ENCODE results near the gene GFER.

GFER gene

DNA sequence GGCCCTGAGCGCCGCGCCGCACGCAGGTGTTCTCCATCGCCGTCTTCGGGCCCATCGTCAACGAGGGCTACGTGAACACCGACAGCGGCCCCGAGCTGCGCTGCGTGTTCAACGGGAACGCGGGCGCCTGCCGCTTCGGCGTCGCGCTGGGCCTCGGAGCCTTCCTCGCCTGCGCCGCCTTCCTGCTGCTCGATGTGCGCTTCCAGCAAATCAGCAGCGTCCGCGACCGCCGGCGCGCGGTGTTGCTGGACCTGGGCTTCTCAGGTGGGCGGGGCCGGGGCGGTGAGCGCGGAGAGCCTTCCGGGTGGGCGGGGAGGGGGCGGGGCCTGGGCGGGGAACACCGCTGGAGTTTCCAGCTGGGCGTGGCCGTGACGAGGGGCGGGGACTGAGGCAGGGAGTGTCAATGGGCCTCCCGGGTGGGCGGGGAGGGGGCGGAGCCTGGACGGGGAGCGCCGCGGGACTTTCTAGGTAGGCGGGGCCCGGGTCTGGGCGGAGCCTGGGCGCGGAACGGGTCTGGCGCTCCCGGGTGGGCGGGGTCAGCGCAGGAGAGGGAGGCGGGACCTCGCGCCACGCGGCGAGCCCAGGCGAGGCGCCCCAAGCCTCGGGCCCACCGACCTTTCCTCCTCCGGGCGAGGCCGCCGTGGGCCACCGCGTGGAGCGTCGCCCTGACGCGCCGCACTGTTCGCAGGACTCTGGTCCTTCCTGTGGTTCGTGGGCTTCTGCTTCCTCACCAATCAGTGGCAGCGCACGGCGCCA is 8.1 kb downstream of the GFER start:
- DNase-seq: peak; percentile 96

- DNase-seq: no peak
These were observed 8.8 kb downstream of the GFER start for GRCh38 chr16:1992704-1993317.

DNA sequence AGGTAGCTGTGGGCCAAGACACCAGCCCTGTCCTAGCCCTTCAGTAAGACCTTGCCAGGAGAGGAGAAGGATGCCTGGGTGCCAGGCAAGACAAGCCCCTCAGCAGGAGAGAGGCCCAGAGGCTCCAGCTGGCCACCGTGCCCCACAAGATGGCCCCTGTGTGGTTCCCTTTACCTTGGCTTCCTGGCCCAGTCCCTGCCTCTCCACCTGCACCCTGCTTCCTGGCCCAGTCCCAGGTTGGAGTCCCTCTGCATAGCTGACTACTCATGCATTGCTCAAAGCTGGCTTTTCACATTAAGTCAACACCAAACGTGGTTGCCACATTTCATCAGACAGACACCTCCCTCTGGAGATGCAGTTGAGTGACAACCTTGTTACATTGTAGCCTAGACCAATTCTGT is 9.7 kb downstream of the GFER start:
- no peak for DNase-seq

DNA sequence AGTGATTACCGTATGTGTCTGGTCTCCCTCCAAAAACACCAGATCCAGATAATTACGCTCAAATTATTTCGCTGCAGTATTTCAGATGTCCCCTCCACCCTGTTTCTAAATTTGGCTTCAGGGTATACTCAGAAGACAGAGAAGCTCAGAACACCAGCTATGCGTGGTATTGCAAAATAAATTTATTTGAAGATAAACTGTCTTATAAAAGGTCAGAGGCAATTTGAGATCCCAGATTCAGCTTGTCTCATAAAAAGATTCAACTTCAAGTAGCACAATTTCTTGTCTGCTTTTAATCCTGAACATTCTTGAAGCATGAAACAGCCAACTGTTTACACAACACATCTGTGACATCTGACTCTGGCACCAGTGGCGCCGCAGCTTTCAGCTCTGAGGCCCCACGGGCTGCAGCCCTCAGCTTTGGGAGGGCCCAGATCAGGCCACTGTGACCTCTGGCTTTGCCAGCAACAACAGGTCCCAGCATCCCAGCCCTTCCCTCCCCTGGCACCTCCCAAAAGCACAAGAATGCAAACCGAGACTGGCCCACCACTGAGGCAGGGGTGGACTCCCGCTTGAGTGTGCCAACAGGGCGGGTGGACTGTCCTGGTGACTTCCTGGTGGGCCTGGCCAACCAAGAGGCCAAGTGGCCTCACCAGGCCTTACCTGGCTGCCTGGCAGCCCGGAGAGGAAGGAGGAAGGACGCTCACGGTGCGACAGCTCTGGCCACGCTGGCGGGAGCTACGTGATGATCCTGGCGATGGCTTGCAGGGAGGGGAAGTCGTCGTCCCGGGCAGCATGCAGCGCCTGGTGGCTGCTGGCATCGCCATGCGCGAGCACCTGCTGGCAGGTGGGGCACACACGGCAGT is 13.7 kb downstream of the GFER start:
- DNase-seq: no peak

DNA sequence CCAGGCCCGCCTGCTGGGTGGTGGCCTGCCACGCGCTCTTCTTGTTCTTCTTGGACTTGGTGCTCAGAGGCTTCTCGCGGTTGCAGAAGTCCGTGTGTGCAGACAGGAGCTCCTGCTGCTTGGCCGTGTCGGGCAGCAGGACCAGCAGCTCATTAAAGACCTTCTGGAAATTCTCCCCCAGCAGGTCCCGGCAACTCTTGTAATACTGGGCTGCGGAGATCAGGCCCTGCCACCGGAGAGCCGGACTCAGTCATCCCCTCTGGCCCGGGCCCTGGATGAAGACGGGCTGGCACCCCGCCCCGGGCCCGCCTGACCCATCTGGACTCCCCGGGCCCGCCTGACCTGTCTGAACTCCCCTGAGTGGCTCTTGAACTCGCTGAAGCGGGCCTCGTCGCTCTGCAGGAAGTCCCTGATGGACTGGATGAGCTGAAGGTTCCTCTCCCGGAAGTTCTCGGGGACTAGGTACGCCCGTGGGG is 14.4 kb downstream of the GFER start:
- DNase-seq: no peak

DNA sequence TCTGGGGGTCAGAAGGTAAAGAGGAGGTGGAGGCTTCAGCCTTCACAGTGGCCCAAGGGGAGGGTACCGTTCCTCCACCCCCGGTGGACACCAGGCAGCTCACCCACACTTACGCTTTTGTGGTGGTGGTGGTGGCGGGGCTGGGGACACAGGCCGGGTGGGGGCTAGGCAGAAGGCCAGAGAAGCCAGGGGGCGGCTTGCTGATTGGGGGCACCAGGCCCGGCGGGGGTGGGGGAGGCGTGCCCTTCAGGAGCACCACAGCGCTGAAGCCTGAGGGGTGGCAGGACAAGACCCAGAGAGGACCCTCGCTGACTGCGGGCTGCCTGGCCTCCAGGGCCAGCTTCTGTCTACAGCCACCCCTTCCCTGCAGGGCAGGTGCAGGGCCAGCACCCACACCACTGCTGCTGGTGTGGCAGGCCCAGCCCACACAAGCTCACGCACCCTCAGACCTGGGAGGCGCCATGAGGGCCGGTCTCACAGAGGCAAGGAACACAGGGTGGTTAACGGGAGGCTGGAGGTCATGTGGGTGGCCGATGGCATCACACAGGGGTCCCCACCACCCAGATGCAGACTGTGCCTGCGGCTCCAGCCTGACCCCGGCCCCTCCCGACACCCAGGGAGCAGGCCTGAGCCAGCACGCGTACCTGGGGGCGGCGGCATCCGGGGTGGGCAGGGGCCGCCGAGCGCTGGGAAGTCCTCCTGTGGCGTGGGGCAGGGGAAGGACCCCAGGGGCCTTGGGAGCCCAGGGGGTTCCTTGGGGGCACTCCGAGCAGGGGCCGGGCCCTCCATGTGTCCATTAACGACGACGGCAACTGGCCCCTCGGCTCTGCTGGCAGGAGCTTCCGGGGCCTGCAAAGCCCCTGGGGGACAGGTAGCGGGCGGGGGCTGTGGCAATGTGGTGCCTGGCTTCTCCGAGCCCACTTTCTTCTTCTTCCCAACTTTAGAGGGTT is 15.1 kb downstream of the GFER start:
- no peak for DNase-seq

DNA sequence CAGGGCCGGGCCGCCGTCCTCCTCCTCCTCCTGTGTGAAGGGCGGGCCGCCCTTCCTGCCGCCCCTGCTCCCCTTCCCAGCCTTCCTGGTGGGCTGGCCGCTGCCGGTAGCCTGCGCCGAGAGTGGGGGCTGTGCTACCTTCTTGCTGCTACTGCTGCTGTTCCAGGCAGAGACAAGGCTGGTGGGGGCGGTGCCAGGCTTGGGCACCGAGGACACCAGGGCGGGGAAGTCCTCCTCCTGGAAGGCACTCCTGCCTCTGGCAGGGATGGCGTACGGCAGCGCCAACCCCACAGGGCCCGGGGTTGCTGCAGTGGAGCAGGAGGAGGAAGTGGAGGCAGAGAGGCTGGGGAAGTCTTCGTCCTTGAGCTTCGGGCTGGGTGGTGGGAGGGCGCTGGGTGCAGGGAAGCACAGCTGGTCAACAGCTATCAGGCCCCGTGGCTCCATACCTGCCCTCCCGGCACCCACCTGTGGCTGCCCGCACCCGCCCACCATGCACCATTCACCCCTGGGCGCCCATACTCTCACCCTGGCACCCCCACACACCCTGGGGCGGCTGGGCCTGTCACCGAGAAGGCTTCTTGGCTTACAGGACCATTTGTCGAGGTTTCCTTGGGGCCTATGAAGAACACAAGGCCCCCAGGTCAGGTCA is 16.0 kb downstream of the GFER start:
- DNase-seq: no peak

GRCh38 chr16:2001035-2001434 is 17.0 kb downstream of the GFER start:
- DNase-seq: no peak

- no peak for DNase-seq
These were observed 17.7 kb downstream of the GFER start for GRCh38 chr16:2001456-2002355.

- no peak for DNase-seq
These were observed 18.6 kb downstream of the GFER start for GRCh38 chr16:2002406-2003230.

DNA sequence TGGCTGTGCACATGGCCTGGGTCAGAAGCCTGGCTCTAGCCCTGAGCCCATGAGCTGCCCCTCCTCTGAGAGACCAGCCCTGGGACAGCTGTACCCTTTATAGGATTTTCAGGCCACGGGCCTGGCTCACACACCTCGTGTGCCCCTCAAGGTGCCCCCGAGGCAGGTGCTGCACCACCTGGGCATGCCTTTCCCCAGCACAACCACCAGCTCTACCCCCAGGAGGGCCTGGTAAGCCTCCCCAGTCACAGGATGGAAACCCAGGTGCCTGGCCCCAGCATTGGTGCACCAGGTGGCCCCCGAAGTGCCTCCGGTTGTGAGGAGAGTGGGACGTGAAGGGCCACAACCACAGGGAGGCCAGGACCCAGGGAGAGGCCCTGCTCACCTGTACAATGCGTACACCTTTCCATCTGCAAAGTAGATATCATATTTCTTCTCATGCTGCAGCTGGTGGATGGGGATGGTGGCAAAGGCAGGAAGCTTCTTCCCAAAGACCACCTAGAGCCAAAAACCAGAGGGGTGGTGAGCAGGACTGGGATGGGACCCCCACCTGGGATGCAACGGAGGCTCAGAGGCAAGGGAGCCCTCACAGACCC is 19.3 kb downstream of the GFER start:
- DNase-seq: no peak

GRCh38 chr16:2003827-2004641 is 20.0 kb downstream of the GFER start:
- DNase-seq: peak; percentile 93

DNA sequence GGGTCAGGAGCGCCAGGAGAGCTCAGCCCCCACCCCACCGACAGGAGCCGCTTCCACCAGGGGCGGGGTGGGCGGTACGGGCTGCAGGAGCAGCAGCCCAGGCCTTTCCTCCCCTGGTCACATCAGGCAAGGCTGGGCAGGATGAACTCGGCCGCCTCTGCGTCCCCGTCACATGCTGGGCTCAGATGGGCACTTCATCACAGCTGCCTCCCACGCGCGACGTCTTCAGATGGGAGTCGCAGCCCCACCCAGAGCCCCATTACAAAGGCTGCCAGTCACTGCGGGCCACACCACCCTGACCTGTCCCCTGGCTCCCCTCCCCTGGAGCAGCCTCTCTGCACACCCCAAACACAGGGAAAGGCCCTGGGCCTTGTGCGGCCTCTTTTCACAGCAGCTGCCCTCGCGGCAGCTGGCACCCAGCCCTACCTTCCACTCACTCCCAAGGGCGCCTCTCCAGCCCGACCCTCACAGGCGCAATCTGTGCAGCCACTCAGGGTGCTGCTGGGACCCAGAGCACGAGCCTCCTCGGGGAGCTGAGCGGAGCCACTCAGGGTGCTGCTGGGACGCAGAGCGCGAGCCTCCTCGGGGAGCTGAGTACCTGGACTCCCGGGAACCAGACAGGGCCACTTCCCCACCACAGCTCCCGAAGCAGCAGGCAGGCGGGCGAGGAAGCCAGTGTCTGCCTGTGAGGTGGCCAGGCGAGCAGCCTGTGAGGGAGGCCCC is 21.0 kb downstream of the GFER start:
- DNase-seq: no peak

- no peak for DNase-seq
These were observed 21.7 kb downstream of the GFER start for GRCh38 chr16:2005646-2006045.

DNA sequence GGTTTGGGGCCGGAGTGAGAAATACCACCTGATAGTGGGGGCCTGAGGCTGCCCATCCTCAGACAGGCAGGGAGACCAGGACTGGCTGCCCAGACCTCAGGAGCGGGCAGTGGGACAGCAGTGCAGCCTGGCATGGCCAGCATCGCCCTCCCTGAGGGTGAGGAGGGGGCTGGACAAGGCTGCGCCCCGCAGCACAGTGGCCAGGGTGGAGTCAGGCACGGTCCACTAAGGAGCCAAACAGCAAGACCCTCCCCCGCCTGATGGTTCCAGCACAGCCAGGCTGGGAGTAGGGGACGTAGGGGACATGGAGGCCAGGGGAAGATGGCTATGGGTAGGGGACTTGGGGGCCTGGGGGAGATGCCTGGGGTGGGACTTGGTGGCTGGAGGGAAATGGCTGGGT is 22.3 kb downstream of the GFER start:
- DNase-seq: no peak

DNA sequence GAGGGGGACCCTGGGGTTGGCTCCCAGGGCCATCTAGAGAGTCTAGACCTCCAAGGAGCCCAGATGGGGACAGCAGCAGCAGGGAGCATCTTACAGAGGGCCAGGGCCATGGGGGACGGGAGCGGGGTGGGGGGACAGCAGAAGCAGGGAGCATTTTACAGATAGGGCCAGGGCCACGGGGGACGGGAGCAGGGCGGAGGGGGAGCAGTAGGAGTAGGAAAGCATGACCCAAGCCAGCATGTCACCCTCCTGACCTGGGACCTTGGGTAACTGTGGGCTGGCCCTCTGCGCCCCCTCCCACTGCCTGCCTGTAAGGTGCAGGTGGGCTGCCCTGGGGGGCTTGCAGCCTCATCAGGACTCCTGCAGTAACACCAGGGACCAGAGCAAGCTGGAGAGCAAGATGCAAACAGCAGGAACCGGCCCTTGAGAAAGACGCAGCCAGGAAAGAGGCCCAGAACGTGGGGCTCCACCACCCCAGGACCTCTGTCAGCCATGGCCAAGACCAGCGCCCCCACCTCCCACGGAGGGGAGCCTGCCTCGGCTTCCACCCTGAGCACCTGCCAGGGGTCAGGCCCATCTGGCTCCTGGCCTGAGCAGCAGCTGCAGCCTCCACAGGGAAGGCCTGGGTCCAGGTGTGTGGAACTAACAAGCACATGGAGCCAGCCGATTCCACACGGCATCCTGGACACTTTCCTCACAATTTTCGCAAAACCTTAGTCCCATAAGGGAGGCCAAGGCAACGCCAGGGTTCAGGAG is 23.3 kb downstream of the GFER start:
- no peak for DNase-seq

DNA sequence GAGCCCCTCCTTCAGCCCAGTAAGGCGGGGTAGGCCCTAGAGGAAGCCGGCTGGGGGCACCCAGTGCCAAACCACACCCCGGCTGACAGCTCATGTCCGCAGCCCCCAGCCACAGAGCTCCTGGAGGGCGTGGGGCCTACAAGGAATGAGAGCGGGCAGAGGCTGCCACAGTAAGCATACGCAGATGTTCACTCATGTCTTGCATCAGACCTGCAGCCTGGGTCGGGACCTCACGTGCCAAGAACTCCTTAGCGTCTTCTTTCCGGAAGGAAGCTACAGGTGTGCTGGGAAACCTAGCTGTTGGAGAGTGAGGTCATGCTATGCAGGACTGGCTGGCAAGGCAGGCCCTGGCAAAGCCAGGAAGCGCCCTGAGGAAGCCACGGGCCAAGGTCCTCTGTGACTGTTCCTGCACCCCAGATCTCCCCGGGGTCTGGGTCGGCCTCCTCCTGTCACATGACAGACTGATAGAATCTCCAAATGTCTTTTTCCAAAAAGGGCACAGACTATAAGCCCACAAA is 24.1 kb downstream of the GFER start:
- no peak for DNase-seq
